Glomerular endothelial cell (primary cell): ENCODE measurements around the gene EXOC6B. TPM values are rescaled to one million over a fixed set of nuclear protein-coding genes. Genes with fewer than 3 reads are reported as not detected.

ENCODE experiments used
- DNase-seq: peaks from one replicate; pipeline ENCODE4 v3.0.0-alpha.2; 2011; ENCODE audit warnings: low read depth, low spot score; ENCODE audit errors: extremely low read depth
- total RNA-seq: library from RNA; depleted of rRNA; stranded (reverse); fragments of >200 nt; gene quantifications from 2 replicates; pipeline ENCODE4 v1.2.3, GENCODE V29; 2015

The EXOC6B gene
- total RNA-seq, 1 donor from 2014 or later: 35.1 TPM

- DNase-seq: no peak
Observed at GRCh38 chr2:72191441-72191840, 634.4 kb downstream of the EXOC6B start.

GRCh38 chr2:72185206-72185605 lies 640.6 kb downstream of the EXOC6B start:
- no peak for DNase-seq

DNA sequence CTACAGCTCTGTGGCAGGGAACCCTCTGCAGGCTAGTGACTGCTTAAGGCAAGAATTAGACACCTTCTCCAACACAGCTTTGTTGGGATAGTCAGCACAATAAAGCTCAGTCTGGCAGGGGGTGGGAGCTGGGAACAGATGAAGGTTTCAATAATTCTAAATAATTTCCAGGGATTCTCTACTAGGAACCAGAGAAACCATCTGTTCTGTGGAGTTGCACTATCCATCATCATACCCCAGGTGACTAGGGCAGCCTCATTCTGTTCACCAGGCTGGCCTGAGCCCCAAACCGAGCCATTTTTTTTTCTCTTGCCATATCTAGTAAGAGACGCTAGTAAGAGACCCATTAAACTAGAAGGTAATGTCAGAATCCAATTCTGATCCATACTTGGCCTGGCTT lies 642.4 kb downstream of the EXOC6B start:
- DNase-seq: no peak

DNA sequence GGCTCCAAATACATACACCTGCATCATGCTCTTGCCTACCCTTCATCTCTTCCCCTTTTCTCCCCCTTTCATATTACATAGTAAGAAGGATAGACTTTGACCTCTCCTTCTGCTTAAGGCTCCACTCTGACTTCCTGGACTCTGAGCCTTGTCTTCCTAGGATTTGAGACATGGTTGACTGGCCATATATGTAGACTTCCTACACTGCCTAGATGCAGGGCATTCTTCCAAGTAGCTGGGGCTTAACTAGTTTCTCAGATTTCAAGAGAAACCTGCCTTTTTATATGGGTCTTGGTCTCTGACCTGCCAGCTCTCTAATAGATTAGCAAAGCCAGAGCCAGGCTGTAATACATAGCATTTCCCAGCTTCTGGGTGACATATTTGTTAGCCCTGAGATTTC lies 642.8 kb downstream of the EXOC6B start:
- no peak for DNase-seq

DNA sequence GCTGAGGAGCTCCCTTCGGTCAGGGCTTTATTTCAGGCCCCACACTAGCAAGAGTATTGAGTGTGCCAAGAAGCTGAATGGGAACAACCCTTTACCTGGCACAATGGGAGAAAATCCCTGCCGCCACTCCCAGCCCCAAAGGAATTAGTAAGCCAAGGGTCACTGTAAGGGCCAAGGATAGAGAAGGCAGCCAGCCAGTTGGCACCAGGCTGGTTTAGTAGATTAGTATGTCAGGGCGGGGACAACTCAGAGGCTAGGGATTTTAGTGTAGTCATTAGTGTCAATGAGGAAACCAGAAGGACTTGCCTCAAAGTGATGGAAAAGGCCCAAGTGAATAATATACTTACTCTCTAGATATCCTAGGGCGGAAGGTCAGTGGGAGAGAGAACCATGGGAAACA lies 643.3 kb downstream of the EXOC6B start:
- DNase-seq: no peak

- no peak for DNase-seq
Observed at GRCh38 chr2:72181616-72182015, 644.2 kb downstream of the EXOC6B start.

GRCh38 chr2:72180351-72180750 lies 645.5 kb downstream of the EXOC6B start:
- no peak for DNase-seq

DNA sequence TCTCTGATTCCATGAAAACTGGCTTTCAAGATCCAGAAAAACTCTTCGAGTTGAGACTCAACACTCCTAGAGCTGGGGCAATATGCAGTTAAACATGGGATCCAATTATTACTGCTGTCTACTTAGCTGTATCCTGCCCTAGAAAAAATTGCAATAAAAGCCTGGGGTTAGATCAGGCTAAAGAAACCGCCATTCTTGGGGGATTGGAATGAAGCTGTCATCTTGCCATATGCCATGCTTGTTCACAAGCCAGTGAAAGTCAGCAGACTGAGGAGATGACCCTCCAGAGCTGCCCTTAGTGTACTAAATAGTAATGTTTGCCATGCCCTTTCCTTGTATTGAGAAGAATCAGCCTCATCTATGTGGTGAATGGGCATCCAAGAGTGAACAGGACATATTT lies 647.3 kb downstream of the EXOC6B start:
- DNase-seq: no peak

- no peak for DNase-seq
Observed at GRCh38 chr2:72176281-72176680, 649.6 kb downstream of the EXOC6B start.

GRCh38 chr2:72175636-72176035 lies 650.2 kb downstream of the EXOC6B start:
- DNase-seq: no peak

DNA sequence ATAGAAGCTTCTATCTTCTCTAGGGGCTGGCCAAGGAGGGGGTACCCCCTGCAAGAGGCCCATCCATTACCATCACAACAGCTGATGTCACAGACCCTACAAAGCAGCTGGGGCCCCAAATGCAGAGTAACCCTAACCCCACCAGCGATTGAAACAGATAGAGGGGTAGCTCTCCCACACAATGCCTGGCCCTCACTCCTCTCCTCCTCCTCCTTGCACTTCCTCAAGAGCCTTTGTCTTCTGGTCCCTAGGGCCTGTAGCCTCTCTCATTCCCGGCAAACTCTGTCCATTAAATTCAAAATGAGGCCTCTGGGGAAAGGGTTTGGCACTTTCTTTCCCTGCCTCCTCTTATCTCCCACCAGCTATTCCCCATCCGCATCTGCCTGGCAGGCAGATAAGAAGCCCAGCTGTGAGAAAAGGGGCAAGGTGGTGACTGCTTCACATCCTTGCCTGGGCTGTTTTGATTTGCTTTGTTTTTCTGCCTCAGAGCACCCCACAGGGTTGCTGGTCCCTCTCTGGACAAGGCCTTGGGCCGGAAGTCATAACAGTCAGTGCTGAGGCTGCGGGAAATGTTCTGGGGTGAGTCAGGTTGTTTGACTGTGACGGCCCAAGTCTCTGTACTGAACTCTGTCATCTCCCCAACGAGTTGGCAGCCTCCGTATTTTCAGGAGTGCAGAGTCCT lies 652.1 kb downstream of the EXOC6B start:
- no peak for DNase-seq

DNA sequence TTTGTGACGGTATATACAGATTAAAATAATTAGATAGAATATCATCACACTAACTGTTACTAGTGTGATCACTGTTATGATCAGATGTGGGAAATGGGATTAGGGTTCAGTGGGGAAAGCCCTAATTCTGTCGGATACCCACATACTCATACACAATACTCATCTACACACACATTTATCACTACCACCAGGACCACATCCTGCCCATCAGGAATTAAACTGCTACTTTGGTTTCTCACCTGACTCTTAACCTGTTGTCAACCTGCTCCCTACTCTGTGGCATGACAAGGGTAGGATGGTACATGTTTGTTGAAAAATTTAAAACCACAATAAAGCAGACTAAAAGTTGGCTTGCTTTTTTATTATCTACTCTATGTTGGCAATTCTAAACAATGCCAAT lies 653.4 kb downstream of the EXOC6B start:
- no peak for DNase-seq

GRCh38 chr2:72166279-72166678 lies 659.6 kb downstream of the EXOC6B start:
- no peak for DNase-seq

- DNase-seq: no peak
Observed at GRCh38 chr2:72165792-72166191, 660.0 kb downstream of the EXOC6B start.

GRCh38 chr2:72162574-72162973 lies 663.3 kb downstream of the EXOC6B start:
- DNase-seq: no peak

GRCh38 chr2:72159211-72159993 lies 666.4 kb downstream of the EXOC6B start:
- DNase-seq: no peak

DNA sequence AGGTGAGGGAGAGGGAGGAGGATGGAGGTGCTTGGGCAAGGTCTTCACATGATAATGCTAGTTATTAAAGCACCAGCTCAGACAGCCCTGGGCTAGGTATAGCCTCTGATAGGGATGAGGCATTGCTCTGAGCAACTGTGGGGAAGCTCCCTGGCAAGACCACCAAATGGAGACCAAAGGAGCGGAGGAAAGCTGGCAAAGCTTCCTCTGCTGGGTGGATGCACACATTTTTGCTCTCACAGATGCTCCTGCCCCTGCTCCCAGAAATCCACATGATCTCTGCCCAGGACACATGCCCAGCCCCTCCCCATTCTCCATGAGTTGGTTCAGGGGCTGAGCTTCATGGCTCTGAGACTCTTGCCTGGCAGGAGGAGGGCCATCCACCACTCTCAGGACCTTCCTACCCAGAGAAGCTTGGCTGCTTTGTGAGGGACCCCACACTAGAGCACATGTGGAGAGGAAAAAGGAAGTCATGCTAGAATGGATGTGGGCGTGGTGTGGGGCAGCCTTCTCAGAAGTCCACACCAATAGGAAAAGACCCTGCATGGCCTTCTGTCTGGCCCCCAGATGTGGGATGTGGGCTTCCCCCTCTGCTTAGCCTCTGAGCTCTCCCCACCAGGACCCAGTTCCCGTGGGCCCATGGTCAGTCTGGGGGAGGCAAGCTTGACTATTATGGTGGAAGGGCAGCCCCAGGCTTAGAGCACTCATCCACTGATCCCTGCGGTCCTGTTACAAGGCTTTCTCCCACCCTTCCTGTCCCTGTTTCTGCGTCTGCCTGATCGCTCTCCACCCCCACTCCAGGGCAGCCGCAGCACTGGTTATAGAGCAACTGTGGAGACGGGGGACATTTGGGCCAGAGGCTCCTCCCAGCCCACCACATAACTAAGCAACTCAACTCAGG lies 667.7 kb downstream of the EXOC6B start:
- DNase-seq: no peak

DNA sequence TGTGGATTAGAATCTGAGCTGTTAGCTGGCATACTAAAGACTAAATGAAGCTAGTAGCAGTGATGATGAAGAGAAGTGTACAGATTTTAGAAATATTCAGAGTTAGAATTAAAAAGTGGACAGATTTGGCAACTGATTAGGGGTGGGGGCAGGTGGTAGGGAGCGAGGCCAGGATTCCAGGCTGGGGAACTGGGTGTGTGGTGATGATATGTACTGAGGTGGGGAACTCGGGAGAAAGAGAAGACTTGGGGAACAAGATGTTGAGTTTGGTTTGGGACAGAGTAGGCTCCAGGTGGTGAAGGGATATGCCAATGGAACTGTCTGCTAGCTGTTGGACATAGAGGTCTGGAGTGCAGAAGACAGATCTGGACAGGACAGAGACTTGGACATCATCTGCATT lies 669.0 kb downstream of the EXOC6B start:
- no peak for DNase-seq

DNA sequence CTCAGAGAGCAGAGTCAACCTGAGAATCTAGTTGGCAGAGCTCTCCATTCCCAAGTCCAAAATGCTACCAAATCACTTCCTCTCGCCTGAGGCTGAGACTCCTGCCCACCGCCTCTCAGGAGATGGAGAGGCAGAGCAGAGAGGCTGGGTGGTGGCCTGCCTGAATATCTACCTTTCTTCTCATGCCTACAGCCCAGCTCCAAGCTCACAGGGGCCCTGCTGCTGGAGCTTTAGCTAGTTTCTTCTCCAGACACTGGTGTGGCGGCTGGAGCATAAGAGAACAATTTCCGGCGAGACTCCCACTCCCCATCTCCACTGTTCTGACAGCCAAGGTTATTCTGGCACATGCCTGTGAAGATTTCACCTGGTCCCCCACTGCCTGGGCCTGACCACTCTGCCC lies 670.1 kb downstream of the EXOC6B start:
- DNase-seq: no peak

DNA sequence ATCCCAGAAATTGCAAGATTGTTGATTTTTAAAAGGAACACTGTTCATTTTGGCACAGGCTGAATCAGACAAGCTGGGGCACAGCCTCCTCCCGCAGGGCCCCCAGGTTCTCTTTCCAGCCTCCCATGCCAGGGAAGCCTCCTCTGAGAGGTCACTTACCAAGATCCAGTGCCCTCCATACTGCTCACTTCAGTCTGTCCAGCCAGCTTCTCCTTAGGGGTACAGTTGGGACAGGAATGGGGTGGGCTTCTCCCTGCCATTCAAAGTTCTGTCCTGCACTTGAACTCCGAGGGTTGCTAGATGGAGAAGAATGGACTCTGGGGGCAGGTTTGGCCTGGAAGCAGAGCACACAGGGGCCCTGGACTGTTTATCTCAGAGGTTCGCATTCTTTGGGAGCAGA lies 670.7 kb downstream of the EXOC6B start:
- DNase-seq: no peak

- no peak for DNase-seq
Observed at GRCh38 chr2:72154386-72154975, 671.4 kb downstream of the EXOC6B start.
